Endometrial microvascular endothelial cells (primary cell): Measurements from ENCODE around the gene HS3ST5. TPM values are rescaled to one million over a fixed set of nuclear protein-coding genes. Genes with fewer than 3 reads are reported as not detected.

Source experiments
- in situ Hi-C: cut with HindIII; loops from 2 replicates; pipeline ENCODE4 v1.10.0; 2017; ENCODE audit warnings: low sequenced_read_pairs, low pct_unique_long_range_greater_than_20kb; ENCODE audit errors: inconsistent ontology term
- total RNA-seq: library from RNA; depleted of rRNA; stranded (reverse); fragments of >200 nt; gene quantifications from one replicate; pipeline ENCODE4 v1.2.3, GENCODE V29; 2015; ENCODE audit errors: inconsistent ontology term

Gene HS3ST5
- not detected for total RNA-seq

DNA sequence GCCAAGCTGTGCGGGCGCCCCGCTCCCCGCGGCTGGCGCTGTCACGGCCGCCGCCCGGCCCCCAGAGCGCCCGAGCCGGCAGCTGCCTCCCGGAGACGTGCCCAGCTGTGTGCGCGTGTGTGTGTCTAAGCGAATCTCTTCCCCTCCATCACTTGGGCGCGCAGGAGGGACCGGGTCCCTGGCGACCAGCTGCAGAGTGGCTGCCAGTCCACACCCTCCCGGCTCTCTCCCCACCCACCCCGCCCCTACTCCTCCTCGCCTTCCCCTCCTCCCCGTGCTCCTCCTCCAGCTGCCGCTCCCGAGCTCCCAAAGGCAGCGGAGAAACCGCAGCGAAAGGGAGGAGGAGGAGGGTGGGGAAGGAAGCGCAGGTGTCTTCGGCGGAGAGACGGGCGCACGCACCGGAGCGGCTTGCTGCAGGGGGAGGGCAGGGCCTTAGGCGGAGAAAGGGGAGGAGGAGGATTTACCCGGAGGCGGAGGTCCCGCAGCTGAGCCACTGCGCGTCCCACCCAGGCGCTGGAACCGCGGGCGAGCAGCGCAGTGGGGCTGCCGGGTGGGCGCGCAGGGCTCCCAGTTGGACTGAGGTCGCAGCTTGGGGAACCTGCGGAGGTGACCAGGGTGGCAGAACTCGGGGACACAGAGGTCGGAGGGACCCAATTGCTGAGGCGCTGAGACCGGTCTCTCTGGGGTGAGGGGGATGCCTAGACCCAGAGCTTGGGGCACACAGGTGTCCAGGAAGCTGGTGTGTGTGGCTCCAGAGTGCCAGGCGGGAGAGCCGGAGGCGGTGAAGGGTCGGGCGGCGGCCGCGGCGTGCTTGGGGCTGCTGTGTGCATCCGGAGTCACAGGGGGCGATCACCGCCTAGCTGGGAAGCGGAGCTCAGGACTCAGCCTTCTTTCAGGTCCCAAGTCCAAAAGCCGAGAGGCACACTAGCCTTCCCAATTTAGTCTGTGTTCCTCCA is at the start of gene HS3ST5:
Gene HS3ST5, minus strand, starts transcription at position 198 of the 956 bp plus-strand sequence. CDS start 280,178 bp downstream, outside the sequence.
- in situ Hi-C loops = no loop called here

DNA sequence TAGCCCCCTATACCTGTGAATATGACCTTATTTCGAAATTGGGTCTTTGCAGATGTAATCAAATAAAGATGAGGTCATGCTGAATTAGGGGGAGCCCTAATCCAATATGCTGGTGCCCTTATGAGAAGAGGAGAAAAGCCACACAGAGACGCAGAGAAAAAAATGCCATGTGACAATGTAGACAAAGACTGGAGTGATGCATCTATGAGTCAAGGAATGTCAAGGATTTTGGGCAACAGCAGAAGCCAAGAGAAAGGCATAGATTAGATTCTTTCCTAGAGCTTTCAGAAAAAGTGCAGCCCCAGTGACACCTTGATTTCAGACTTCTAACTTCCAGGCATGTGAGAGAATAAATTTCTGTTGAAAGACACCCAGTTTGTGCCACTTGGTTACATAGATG is 47.4 kb upstream of the HS3ST5 start:
- in situ Hi-C loops = no loop called here

- in situ Hi-C loops = no loop called here
Measured at GRCh38 chr6:114389111-114389510, 46.3 kb upstream of the HS3ST5 start.

DNA sequence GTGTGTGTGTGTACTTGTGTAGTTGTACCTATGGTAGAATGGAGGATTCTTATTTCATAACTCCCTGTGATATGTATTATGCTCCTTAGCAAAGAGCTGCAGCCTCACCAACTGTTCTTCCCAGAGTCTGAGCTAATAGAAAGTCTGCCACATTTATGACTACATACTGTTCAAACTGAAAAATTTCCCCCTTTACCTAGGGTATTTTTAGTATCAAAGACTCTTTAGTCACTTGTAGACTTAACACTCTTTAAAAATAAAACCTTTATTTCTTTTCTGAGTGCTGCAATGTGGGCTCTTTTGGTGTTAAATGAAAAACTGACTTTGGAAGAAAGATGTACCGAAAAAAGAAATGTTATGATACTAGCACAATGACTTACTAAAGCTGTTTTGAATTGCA is 39.6 kb upstream of the HS3ST5 start:
- in situ Hi-C loops = no loop called here

GRCh38 chr6:114377881-114378280 is 35.1 kb upstream of the HS3ST5 start:
- in situ Hi-C loops = no loop called here

DNA sequence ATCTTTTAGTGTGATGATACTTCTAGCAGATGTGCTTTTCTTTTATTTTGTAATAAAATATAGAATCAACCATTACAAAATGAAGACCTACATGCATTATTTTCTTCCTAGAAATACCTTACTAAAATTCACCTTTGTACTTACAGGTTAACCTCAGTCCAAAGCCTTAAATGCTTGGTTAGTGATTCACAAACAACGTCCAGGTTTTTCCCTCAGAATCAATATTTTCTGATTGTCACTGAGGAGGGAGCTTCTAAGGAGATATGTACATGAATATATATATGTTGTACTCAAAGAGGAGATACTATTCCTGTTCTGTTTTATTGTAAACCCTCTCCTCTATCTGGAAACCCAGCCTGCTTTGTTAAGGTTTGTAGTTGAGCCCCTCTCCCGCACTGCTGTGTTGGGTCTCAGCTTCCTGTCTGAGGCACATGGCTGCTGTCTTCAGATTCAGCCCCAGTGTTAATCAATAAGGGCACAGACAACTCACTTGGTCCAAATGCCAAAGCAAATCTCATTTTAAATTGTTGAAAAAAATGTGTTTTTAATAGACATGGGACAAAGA is 33.9 kb upstream of the HS3ST5 start:
- in situ Hi-C loops = no loop called here

DNA sequence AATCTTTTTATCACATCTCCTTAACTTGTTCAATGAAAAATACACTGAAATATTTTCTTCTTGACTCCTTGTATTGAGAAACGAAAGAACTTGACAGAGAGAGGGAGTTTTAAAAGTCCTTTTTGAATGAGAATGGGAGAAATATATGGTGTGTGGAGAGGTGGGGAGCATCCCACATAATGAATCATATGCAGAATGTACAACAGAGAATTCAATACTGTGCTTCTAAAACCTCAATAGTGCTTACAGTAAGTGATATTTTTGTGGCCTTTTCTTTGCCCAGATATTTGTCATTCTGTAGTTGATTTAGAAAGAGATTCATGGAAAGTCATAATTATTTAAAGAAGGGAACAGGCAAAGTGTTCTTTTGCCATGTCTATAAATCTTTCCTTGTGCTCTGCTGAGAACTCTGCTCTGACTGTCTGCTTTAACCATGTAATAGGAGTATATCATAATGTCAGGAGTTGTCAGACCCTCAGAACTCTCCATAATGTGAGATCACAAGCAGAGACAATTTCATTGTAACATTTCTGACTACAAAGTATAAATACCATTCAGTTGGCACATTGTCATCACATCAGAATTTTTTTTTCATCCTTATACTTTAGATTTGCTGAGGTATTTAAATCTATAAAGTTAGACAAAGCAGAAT is 32.8 kb upstream of the HS3ST5 start:
- in situ Hi-C loops = no loop called here

DNA sequence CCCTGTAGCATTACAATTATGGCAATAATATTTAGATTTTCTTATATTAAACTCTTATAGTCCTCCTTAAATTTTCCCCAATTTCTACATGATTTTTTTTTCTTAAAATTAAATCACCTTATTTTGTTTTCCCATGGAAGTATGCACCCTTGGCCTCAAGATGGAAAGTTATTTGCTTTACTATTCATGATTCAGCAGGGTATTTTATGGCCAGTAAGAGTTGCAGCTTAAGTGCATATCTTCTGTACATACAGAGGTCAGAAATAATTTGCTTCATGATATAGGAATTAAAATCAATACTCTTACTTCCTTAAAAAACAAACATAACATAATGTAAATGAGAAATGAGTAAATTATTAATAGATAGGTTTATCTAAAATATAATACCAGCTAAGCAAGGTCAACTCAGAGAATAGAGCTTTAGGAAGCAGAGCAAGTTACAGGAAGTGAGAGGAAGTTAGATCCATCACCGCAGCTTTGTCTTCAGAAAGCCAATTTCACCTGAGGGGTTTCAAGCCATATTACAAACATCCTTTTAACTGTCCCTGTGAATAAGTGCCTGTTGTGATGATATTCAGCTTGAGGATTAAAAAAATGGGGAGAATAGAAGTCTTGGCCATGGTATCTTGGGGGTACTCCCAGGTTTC is 24.6 kb upstream of the HS3ST5 start:
- in situ Hi-C loops = no loop called here

GRCh38 chr6:114366899-114367298 is 24.1 kb upstream of the HS3ST5 start:
- in situ Hi-C loops = no loop called here

DNA sequence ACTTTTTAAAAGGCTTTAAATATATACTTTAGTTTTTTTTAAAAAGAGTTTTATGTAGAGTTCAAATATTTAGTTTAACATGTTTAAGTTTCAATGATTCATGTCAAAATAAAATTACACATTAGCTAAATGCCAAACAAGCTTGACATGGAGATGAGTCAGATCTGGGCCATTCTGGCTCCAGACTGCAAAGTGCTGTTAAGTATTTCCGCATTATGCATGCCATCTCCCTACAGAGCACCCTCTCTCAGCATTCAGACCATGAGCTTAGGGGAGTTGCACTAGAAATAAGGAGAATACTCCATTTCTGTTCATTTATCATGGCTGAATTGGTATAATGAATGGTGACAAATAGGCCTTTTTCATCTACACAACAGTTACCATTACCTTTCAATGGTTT is 21.5 kb upstream of the HS3ST5 start:
- in situ Hi-C loops = no loop called here

GRCh38 chr6:114362957-114363356 is 20.1 kb upstream of the HS3ST5 start:
- in situ Hi-C loops = no loop called here

DNA sequence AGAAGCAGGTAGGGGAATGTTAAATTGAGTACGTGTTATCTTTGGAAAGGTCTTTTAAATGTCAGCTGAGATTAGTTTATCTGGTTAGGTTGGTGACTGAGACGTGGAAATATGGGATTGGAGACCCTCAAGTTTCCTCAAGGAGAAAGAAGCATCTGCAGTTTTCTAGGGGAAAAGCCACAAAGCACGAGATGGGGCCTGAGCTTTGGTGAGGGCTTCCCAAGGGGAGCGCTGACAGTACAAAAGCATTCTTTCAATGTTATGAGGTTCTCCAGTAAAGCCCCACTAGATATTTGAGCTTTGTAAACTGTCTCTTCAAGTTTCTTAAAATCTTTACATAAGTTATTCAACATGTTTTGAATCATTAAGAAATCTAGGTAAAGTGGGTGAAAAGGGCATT is 19.6 kb upstream of the HS3ST5 start:
- in situ Hi-C loops = no loop called here

DNA sequence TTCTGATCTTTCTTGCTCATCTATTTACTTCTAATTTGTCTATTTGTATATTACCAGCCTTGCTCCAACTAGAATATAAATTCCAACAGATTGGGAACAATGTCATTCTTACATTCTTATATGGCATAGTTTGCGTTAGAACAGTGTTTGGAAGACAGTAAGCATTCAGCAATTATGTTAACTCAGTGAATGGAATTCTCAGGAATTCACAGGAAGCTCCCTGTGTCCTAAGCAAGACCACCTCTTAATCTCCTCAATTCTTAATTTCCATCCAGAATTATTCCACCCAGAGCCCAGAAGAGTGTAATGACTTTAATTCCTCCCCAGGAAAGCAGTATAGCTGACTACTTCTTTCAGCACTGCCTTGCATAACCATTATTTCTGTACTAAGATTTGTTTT is 18.2 kb upstream of the HS3ST5 start:
- in situ Hi-C loops = no loop called here

GRCh38 chr6:114355300-114355699 is 12.5 kb upstream of the HS3ST5 start:
- in situ Hi-C loops = no loop called here

- in situ Hi-C loops = no loop called here
Measured at GRCh38 chr6:114354482-114354881, 11.7 kb upstream of the HS3ST5 start.

DNA sequence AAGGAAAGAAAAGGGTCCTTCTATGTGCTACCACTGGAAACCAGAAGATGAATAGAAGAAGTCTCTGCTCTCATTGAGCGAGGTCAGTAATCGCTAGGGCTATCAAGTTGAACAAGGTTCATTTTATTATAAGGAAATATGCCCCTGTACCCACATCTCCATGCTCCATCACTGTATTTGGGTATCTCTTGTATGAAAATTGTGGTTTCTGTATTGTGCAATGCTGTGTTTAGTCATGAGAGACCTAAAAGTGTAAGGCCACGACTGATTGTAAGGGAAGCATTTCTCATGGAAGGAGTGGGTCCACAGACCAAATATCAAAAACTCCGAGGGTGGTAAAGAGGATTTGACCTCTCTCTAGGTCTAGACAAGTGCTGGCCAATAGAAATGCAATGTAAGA is 3.6 kb upstream of the HS3ST5 start:
- in situ Hi-C loops = no loop called here

DNA sequence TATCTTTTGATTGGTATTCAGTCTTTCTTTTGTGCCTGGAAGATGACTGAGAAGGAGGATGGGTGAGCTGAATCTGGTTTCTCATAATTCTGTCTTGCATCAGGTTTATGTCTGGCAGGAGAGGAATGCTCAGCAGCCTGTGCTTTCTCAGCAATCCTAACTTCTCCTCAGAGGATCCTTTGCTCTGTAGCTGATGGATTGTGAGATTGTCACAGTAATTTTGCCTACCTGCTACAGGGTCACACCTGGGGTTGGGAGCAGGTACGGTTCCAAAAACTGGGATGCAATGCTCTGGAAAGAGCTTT is 2.1 kb upstream of the HS3ST5 start:
- in situ Hi-C loops = no loop called here

GRCh38 chr6:114344246-114344970 is 1.6 kb upstream of the HS3ST5 start:
- in situ Hi-C loops = no loop called here

- in situ Hi-C loops = no loop called here
Measured at GRCh38 chr6:114343782-114344144, 940 bp upstream of the HS3ST5 start.
